Measurements from ENCODE around the gene PPA1. TPM values are rescaled to one million over a fixed set of nuclear protein-coding genes. Genes with fewer than 3 reads are reported as not detected.
"Not testable (repeated sequence)": the region's sequence is repeated elsewhere in the genome, so short reads cannot be mapped to it uniquely, and the experiment has no call there.

The PPA1 gene
- total RNA-seq, 2 experiments from 2014 or later = 155 to 158 TPM

DNA sequence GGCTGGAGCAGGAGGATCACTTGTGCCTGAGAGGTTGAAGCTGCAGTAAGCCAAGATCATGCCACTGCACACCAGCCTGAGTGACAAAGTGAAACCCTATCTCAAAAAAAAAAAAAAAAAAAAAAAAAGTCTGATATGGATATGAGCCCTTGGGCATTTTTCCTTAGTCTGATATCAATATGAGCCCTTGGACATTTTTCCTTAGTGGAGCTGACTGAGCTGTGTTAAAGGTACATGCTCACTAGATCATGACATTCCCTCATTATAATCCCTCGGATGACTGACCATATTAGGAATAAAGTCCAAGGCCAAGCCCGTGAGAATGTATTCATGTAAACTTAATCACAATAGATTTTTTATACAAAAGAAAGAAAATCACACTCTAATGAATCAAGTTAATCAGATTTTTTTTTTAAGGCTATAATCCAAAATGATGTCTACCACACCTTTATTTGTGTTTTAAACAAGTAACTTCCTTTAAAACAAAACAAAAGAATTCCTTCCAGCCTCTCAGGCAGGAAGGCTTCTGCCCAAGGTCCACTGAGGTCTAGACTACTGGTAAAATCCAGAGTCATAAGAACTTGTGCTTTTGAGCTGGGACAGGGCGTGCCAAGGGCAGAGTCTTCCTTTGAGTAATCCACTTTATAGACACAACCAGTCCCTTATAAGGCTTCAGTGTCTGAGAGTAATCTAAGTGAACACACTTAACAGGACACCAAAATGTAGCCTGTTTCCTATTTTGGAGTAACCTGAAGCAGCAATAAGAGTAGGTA is 5.5 kb downstream of the PPA1 start:
- no peaks in the 10 kb centered on the region for H3K27me3 Mint-ChIP-seq
- peaks cover 65% of the 10 kb centered on the region for H3K4me1 Mint-ChIP-seq
- no peaks in the 10 kb centered on the region for H3K9me3 Mint-ChIP-seq
- H3K4me3 Mint-ChIP-seq = no peak overlapping the region
- ChIA-PET POLR2A (interaction anchor here (1.5 kb wide), 1 partner anchor 84 kb away, joined by 3 read pairs; no protein-coding TSS in a partner anchor), CTCF (interaction anchor here (0.8 to 12.4 kb wide), 3 partner anchors 136 to 154 kb away, joined by 3 to 313 read pairs (median 6); no protein-coding TSS in a partner anchor)
- DNase-seq = no peak
- peak overlapping the region; percentile 42 for H3K27ac Mint-ChIP-seq
- peaks cover 29% of the 10 kb centered on the region for H3K36me3 Mint-ChIP-seq (ENCODE audit: low read depth)

DNA sequence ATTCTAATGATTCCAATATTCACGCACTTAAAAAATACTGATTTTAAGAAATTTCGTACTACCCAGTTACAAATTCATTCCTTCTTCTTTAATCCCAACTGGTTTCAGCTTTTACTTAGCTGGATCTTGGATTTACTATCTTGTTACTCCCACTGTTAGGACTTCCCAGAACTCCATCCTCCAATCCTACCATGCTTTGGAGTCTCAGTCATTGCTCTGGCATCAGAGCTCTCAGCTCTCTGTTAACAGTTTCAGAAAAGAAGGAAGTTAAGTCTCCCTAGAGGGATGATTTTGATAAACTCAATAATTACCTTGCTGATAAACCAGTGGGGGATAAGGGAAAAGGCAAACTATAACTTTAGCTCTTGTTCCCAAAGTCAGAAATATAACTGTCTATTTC is 9.5 kb downstream of the PPA1 start:
- no peak overlapping the region for H3K27ac Mint-ChIP-seq
- no peak overlapping the region for H3K4me3 Mint-ChIP-seq
- ChIA-PET POLR2A (interaction anchor here (0.9 to 5.5 kb wide), 3 partner anchors 9 to 140 kb away, joined by 3 to 49 read pairs (median 4); partner anchors contain the start of genes PPA1 and TYSND1), CTCF (interaction anchor here (1.1 to 12.4 kb wide), 4 partner anchors 9 to 155 kb away, joined by 3 to 313 read pairs (median 36); partner anchors contain the start of genes PPA1 and SAR1A)
- H3K9me3 Mint-ChIP-seq = no peaks in the 10 kb centered on the region
- H3K36me3 Mint-ChIP-seq (ENCODE audit: low read depth) = peaks cover 25% of the 10 kb centered on the region
- no peaks in the 10 kb centered on the region for H3K27me3 Mint-ChIP-seq
- peaks cover 55% of the 10 kb centered on the region for H3K4me1 Mint-ChIP-seq
- DNase-seq = no peak

DNA sequence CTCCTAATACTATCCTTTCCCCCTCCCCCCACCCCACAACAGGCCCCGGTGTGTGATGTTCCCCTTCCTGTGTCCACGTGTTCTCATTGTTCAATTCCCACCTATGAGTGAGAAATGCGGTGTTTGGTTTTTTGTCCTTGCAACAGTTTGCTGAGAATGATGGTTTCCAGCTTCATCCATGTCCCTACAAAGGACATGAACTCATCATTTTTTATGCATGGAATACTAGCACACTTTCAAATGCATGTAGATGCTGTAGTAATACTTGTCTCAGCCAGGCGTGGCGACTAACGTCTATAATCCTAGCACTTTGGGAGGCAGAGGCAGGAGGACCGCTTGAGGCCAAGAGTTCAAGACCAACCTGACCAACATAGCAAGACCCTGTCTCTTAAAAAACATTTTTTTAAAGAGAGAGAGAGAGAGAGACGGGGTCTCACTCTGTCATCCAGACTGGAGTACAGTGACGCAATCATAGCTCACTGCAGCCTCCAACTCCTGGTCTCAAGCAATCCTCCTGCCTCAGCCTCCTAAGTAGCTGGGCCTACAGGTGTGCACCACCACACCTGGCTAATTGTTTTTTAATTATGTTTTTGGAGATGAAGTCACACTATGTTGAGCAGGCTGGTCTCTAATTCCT is 10.3 kb downstream of the PPA1 start:
- not testable (repeated sequence) for H3K9me3 Mint-ChIP-seq, H3K4me3 Mint-ChIP-seq, H3K27me3 Mint-ChIP-seq, DNase-seq
- Mint-ChIP-seq H3K4me1 (peaks cover 50% of the 10 kb centered on the region), H3K27ac (peak overlapping the region; percentile 74), H3K36me3 (ENCODE audit: low read depth) (peaks cover 26% of the 10 kb centered on the region)
- ChIA-PET CTCF (interaction anchor here (0.7 to 12.4 kb wide), 10 partner anchors 10 to 182 kb away, joined by 5 to 313 read pairs (median 17); partner anchors contain the start of genes EIF4EBP2, PPA1 and TYSND1), POLR2A (interaction anchor here (0.8 to 5.5 kb wide), 5 partner anchors 9 to 142 kb away, joined by 3 to 49 read pairs (median 4); partner anchors contain the start of genes PPA1 and TYSND1)

DNA sequence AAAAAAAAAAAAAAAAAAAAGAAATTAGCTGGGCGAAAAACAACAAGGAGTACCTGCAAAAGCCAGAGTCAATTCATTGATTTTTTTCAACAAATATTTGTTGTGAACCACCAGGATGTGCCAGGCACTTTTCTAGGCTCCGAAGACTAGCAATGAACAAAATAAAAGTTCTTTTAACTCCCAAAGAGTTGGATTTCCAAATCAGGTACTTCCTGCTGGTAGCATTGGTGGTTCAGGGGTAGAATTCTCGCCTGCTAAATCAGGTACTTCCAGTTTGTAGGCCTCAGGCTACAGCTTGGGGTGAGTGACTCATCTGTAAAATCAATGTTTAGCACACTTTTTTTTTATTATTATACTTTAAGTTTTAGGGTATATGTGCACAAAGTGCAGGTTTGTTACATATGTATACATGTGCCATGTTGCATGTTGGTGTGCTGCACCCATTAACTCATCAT is 10.9 kb downstream of the PPA1 start:
- CTCF ChIA-PET = interaction anchor here (0.7 to 12.4 kb wide), 27 partner anchors 10 to 1487 kb away, joined by 3 to 313 read pairs (median 5); partner anchors contain the start of genes EIF4EBP2, PPA1 and TYSND1
- POLR2A ChIA-PET = interaction anchor here (1.1 to 5.5 kb wide), 4 partner anchors 10 to 142 kb away, joined by 3 to 49 read pairs (median 14); partner anchors contain the start of genes PPA1 and TYSND1
- Mint-ChIP-seq H3K27ac (peak overlapping the region; percentile 56), H3K36me3 (ENCODE audit: low read depth) (peaks cover 26% of the 10 kb centered on the region), H3K4me3 (no peak overlapping the region), H3K4me1 (peaks cover 46% of the 10 kb centered on the region), H3K27me3 (no peaks in the 10 kb centered on the region), H3K9me3 (no peaks in the 10 kb centered on the region)
- DNase-seq = no peak

DNA sequence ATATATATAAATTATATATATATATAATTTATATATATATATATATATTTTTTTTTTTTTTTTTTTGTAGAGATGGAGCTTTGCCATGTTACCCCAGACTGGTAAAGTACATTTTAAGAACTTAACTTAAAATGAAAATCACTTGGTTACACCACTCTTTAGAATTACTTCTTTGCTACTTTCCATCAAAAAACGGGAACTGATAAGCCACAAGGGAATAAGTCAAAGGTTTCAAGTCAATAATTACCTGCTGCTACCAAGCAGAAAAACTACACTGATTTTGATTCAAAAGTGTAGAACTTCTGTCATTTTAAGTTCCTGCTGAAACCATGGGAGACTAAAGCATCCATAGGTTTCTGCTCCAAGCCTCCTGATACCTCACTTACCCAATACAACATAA is 12.2 kb downstream of the PPA1 start:
- CTCF ChIA-PET = interaction anchor here (0.5 to 12.4 kb wide), 29 partner anchors 11 to 315 kb away, joined by 3 to 313 read pairs (median 6); partner anchors contain the start of genes EIF4EBP2, PPA1, SAR1A and TYSND1
- H3K27ac Mint-ChIP-seq = peak overlapping the region; percentile 73
- H3K4me3 Mint-ChIP-seq = peak overlapping the region; percentile 53

DNA sequence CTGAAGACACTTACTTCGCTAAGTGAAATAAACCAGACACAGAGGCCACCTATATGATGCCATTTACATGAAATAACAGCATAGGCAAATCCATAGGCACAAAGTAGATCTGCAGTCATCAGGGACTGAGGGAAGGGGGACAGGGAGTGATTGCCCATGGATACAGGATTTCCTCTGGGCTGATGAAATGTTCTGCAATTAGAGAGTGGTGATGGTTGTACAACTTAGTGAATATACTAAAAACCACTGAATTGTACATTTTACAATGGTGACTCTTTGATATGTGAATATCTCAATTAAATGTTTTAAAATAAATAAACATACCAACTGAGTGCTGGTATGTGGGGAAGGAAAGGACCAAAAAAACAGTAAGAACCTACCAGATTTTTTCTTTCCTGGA is 20.4 kb downstream of the PPA1 start:
- Mint-ChIP-seq H3K9me3 (no peaks in the 10 kb centered on the region), H3K27me3 (no peaks in the 10 kb centered on the region), H3K4me1 (no peaks in the 10 kb centered on the region), H3K36me3 (ENCODE audit: low read depth) (peaks cover 31% of the 10 kb centered on the region), H3K27ac (no peak overlapping the region), H3K4me3 (no peak overlapping the region)
- ChIA-PET POLR2A (no interaction called here), CTCF (interaction anchor here (0.7 kb wide), 1 partner anchor 152 kb away, joined by 4 read pairs; no protein-coding TSS in a partner anchor)
- DNase-seq = no peak

More for the DNA sequence above, 12.2 kb downstream of the PPA1 start:
- H3K4me1 Mint-ChIP-seq = peaks cover 37% of the 10 kb centered on the region
- POLR2A ChIA-PET = interaction anchor here (0.7 to 5.5 kb wide), 5 partner anchors 9 to 163 kb away, joined by 3 to 49 read pairs (median 3); partner anchors contain the start of gene PPA1
- no peaks in the 10 kb centered on the region for H3K9me3 Mint-ChIP-seq
- peaks cover 22% of the 10 kb centered on the region for H3K36me3 Mint-ChIP-seq (ENCODE audit: low read depth)
- no peaks in the 10 kb centered on the region for H3K27me3 Mint-ChIP-seq
- DNase-seq = no peak

DNA sequence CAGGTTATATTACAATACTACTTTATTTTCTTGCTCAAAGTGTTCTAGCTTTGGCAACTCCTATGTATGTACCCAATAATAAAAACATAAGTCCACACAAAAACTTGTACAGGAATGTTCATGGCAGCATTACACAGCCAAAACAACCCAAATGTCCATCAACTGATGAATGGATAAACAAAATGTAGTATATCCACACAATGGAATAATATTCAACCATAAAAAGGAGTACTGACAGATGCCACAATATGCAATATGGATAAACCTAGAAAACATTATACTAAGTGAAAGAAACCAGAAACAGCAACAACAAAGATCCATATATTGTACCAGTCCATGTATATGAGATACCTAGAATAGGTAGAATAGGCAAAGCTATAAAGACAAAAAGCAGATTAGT is 21.0 kb downstream of the PPA1 start:
- no peaks in the 10 kb centered on the region for H3K27me3 Mint-ChIP-seq
- DNase-seq = no peak
- peaks cover 33% of the 10 kb centered on the region for H3K36me3 Mint-ChIP-seq (ENCODE audit: low read depth)
- no peaks in the 10 kb centered on the region for H3K9me3 Mint-ChIP-seq
- no peak overlapping the region for H3K4me3 Mint-ChIP-seq
- no peaks in the 10 kb centered on the region for H3K4me1 Mint-ChIP-seq
- H3K27ac Mint-ChIP-seq = no peak overlapping the region
- ChIA-PET CTCF (interaction anchor here (0.7 kb wide), 1 partner anchor 152 kb away, joined by 4 read pairs; no protein-coding TSS in a partner anchor), POLR2A (no interaction called here)

DNA sequence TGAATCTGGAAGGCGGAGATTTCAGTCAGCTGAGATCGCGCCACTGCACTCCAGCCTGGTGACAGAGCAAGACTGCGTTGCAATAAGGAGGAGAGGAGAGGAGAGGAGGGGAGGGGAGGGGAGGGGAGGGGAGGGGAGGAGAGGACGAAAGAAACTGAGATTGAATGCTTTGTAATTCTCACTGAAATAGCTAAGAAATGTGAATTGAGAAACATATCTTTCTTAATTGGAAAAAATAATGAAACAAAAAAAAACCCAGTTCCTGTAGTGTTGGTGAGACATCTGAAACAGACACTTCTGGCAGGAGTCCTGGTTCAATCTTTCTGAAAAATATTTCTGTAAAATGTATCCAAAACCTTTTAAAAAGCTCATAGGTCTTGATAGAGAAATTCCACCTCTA is 26.5 kb downstream of the PPA1 start:
- no peak overlapping the region for H3K27ac Mint-ChIP-seq
- CTCF ChIA-PET = interaction anchor here (1.4 kb wide), 1 partner anchor 61 kb away, joined by 4 read pairs; the partner anchor contains the start of gene TYSND1
- H3K9me3 Mint-ChIP-seq = no peaks in the 10 kb centered on the region
- no peak for DNase-seq
- peaks cover 44% of the 10 kb centered on the region for H3K36me3 Mint-ChIP-seq (ENCODE audit: low read depth)
- no peak overlapping the region for H3K4me3 Mint-ChIP-seq
- H3K4me1 Mint-ChIP-seq = no peaks in the 10 kb centered on the region
- POLR2A ChIA-PET = interaction anchor here (0.7 kb wide), 1 partner anchor 157 kb away, joined by 3 read pairs; no protein-coding TSS in a partner anchor
- H3K27me3 Mint-ChIP-seq = no peaks in the 10 kb centered on the region

DNA sequence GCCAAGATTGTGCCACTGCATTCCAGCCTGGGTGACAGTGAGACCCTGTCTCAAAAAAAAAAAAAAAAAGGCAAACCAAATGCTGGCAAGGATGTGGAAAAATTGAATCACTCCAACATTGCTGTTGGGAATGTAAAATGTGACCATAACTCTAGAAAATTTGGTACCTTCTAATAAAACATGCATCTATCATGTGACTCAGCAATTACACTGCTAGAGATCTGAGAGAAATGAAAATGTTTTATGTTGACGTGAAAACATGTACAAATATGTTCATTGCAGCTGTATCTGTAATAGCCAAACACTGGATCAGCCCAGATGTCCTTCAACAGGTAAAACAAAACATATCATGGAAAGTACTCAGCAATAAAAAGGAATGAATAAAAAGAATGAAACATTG is 32.1 kb downstream of the PPA1 start:
- Mint-ChIP-seq H3K9me3 (no peaks in the 10 kb centered on the region), H3K27ac (no peak overlapping the region), H3K36me3 (ENCODE audit: low read depth) (peaks cover 66% of the 10 kb centered on the region), H3K27me3 (no peaks in the 10 kb centered on the region), H3K4me1 (peaks cover 38% of the 10 kb centered on the region), H3K4me3 (no peak overlapping the region)
- ChIA-PET POLR2A (no interaction called here), CTCF (interaction anchor here (0.9 to 3.8 kb wide), 2 partner anchors 21 to 54 kb away, joined by 3 to 18 read pairs; partner anchors contain the start of gene TYSND1)
- no peak for DNase-seq

DNA sequence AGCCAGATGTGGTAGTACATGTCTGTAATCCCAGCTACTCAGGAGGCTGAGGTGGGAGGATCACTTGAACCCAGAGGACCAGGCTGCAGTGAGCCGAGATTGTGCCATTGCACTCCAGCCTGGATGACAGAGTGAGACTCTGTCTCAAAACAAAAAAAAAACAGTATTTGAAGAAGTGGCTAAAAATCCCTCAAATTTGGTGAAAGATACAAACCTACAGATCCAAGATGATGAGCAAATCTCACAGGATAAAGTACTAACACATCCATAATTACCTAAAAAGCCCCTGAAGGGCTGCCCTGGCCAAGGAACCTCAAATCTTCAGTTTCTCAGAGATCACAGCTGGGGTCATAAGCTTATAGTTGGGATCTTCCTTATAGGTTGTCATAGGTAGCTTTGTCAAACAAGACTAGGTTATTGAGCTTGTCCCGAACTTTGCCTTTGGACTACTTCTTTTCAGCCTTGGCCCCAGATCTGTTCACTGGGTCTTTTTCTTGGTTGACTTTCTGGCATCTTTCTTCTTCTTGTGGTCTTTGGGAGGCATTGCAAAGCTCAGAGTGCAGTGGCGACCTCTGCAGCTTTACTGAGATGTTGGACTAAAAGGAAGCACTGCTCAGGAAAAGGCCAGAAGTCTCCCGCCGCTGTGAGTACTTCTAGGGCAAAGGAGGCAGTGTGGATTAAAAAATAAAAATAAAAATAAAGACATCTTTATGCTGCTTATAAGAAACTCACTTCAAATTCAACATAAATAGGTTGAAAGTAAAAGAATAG is 34.3 kb downstream of the PPA1 start:
- POLR2A ChIA-PET = interaction anchor here (0.8 to 1.3 kb wide), 2 partner anchors 10 to 31 kb away, joined by 4 to 6 read pairs; no protein-coding TSS in a partner anchor
- H3K9me3 Mint-ChIP-seq = no peaks in the 10 kb centered on the region
- H3K4me3 Mint-ChIP-seq = no peak overlapping the region
- no peaks in the 10 kb centered on the region for H3K27me3 Mint-ChIP-seq
- H3K4me1 Mint-ChIP-seq = peaks cover 38% of the 10 kb centered on the region
- CTCF ChIA-PET = interaction anchor here (0.6 to 3.8 kb wide), 7 partner anchors 23 to 205 kb away, joined by 3 to 18 read pairs (median 4); partner anchors contain the start of genes EIF4EBP2, SAR1A and TYSND1
- no peak for DNase-seq
- H3K27ac Mint-ChIP-seq = no peak overlapping the region
- peaks cover 53% of the 10 kb centered on the region for H3K36me3 Mint-ChIP-seq (ENCODE audit: low read depth)

DNA sequence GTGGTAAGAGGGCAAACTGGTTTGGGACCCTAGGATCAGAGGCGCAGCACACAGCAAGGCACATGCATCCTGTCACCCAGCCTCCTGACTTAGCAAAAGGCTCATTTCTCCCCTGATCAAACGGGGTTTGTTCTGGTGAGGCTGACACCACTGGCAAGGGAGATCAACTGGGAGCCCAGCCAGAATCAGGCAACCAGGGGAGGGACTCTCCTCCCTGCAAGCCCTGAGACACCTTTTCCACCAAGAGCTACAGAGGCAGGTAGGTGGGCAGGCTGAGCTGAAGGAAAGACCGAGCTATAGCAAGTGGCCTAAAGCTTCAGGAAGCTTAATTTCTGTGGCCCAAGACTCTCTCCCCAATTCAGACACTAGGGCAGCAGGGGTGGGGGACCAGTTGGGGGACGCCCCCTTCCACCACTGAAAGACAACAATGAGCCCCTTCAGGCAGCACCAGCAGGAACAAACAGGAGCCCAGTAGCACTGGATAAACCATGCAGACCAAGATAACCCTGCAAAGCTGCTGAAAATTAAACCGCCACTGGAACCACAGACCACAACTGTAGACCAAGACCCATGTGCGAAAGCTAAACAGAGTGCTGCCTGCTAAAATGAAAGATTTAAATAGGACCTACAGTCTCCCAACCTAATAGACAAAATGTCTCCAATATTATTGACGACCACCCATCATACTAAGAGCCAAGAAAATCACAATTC is 35.8 kb downstream of the PPA1 start:
- Mint-ChIP-seq H3K27ac (no peak overlapping the region), H3K36me3 (ENCODE audit: low read depth) (peaks cover 47% of the 10 kb centered on the region), H3K27me3 (no peaks in the 10 kb centered on the region), H3K4me3 (no peak overlapping the region), H3K4me1 (peaks cover 41% of the 10 kb centered on the region), H3K9me3 (no peaks in the 10 kb centered on the region)
- POLR2A ChIA-PET = interaction anchor here (0.6 kb wide), 1 partner anchor 23 kb away, joined by 3 read pairs; no protein-coding TSS in a partner anchor
- DNase-seq = peak; percentile 31
- CTCF ChIA-PET = interaction anchor here (1.1 kb wide), 2 partner anchors 51 to 207 kb away, joined by 3 to 4 read pairs; partner anchors contain the start of genes EIF4EBP2 and TYSND1
